Adrenal gland (tissue), 12 donors: ENCODE data around the gene RYR3. TPM values are rescaled to one million over a fixed set of nuclear protein-coding genes. Genes with fewer than 3 reads are reported as not detected.
"Not testable (repeated sequence)": the region's sequence is repeated elsewhere in the genome, so short reads cannot be mapped to it uniquely, and the experiment has no call there.

ENCODE experiments used
- DNase-seq, 7 donors: peaks; one replicate each; pipeline ENCODE4 v3.0.0-alpha.2; 2019 to 2020
- H3K27ac ChIP-seq, 5 donors: fragments of 200-600 bp; sonication (generic) in 4 of 5; 1 replicate in 3 of 5; 2 replicates in 2 of 5; pipeline versions ENCODE4 v1.5.1 to v1.8.0; 2016 to 2020; ENCODE audit warnings: mild to moderate bottlenecking in 1 of 5
- H3K27me3 ChIP-seq: fragments of 200-600 bp; 2 replicates; pipeline ENCODE4 v1.8.0; 2021
- H3K36me3 ChIP-seq, 2 donors: fragments of 200-600 bp; replicated peaks in 1 of 2; 1 replicate in 1 of 2; 2 replicates in 1 of 2; pipeline versions ENCODE4 v1.5.1 to v1.8.0; 2018 to 2022
- H3K4me1 ChIP-seq, 2 donors: fragments of 200-600 bp; replicated peaks in 1 of 2; 1 replicate in 1 of 2; 2 replicates in 1 of 2; pipeline versions ENCODE4 v1.5.1 to v1.8.0; 2018 to 2021
- H3K4me3 ChIP-seq, 4 donors: fragments of 200-600 bp; sonication (generic) in 3 of 4; one replicate each; pipeline ENCODE4 v1.5.1; 2016 to 2018
- H3K9me3 ChIP-seq, 3 donors: fragments of 200-600 bp; sonication (generic) in 1 of 3; replicated peaks in 1 of 3; 1 replicate in 2 of 3; 2 replicates in 1 of 3; pipeline versions ENCODE4 v1.5.1 to v1.8.0; 2016 to 2021
- CTCF ChIP-seq, 6 experiments: fragments of 450-650 bp in 4 of 6; fragments of 200-600 bp in 2 of 6; sonication (generic) in 1 of 6; IDR thresholded peaks; 1 replicate in 5 of 6; 2 replicates in 1 of 6; pipeline versions ENCODE4 v1.5.1 to v1.8.0; 2016 to 2021; ENCODE audit warnings: antibody characterized with exemption in 6 of 6, mild to moderate bottlenecking in 2 of 6, moderate library complexity in 1 of 6
- POLR2A ChIP-seq, 2 donors: fragments of 450-650 bp; IDR thresholded peaks; one replicate each; pipeline ENCODE4 v1.6.1; 2017; ENCODE audit warnings: antibody characterized with exemption in 2 of 2, mild to moderate bottlenecking in 2 of 2, moderate library complexity in 1 of 2
- WGBS, 4 donors: extraction: QIAGEN DNeasy Blood & Tissue Kit in 2 of 4; methylation state at CpG; one replicate each; pipeline versions ENCODE4 v1.1.5 to v1.1.7; 2013 to 2017; 5-methylcytosine and 5-hydroxymethylcytosine counted together
- intact Hi-C, 2 donors: fragments of 100-400 bp; cut with DNase I; formaldehyde crosslinking; loops; one replicate each; pipeline versions ENCODE4 v1.14.1 to v1.15.0; 2022 to 2023
- polyA plus RNA-seq, 3 donors: library from polyadenylated mRNA; stranded (reverse); fragments of 200-250 nt in 2 of 3; fragments of 350-450 nt in 1 of 3; fragmentation: Illumina TruSeq in 1 of 3; extraction: RNeasy Lipid Tissue Mini Kit (QIAGEN cat#74804) in 1 of 3; gene quantifications; one replicate each; pipeline ENCODE4 v1.2.3, GENCODE V29; 2013 to 2014
- total RNA-seq, 9 donors: library from RNA; depleted of rRNA in 4 of 9; stranded (reverse); fragments of >200 nt in 4 of 9; fragments of 120-200 nt in 1 of 9; fragmentation: NEBNext Ultra II Directional in 1 of 9; extraction: Animal tissue kit (Norgen Biotek cat#: 25700) in 1 of 9; gene quantifications; one replicate each; pipeline versions ENCODE4 v1.1.0 to v1.2.4, GENCODE V29; 2013 to 2023
- donor health status: healthy with polysubstance abuse.
- donor health status: Bipolar disorder and iron deficiency.
- donor health status: DM: yes; HTN: yes; CAD: no.
- donor health status: DM: no; HTN: no; CAD: no.
- donor health status: DM: no; HTN: no; CAD: no.
- donor health status: DM: yes; HTN: yes; CAD: no.

RYR3 gene
- total and polyA plus RNA-seq, 12 donors, result 0.32 to 60.7 (median 3.4) TPM

GRCh38 chr15:33584797-33585196, 274.0 kb downstream of the RYR3 start:
- TF ChIP-seq CTCF (IDR thresholded peaks at IDR 0.05) (no peak), POLR2A (IDR thresholded peaks at IDR 0.05) (no peak)
- Histone ChIP-seq H3K27ac (peak overlapping the region in 2 of 5 donors; percentile 50 to 57), H3K27me3 (no peaks in the 10 kb centered on the region), H3K4me1 (peaks cover 4 to 24% of the 10 kb centered on the region in 2 donors), H3K36me3 (no peaks in the 10 kb centered on the region), H3K9me3 (no peaks in the 10 kb centered on the region), H3K4me3 (no peak overlapping the region)
- intact Hi-C loops, result no loop called here
- WGBS, 4 donors, result 41 to 58% (median 49%) methylated on average over 8 of the region's 8 CpGs
- peak; percentile 61 to 81 (median 70) for DNase-seq

GRCh38 chr15:33586786-33587697, 276.3 kb downstream of the RYR3 start:
- 85 to 91% (median 88%) methylated on average over 16 to 17 of the region's 17 CpGs for WGBS, 4 donors
- no peak for DNase-seq
- Histone ChIP-seq H3K36me3 (no peaks in the 10 kb centered on the region), H3K4me1 (peaks cover 0 to 12% of the 10 kb centered on the region in 2 donors), H3K27me3 (no peaks in the 10 kb centered on the region), H3K4me3 (no peak overlapping the region), H3K9me3 (no peaks in the 10 kb centered on the region), H3K27ac (peak overlapping the region in 3 of 5 donors; percentile 48 to 81 (median 70))
- TF ChIP-seq POLR2A (IDR thresholded peaks at IDR 0.05) (no peak), CTCF (IDR thresholded peaks at IDR 0.05) (no peak)
- intact Hi-C loops, result no loop called here

- intact Hi-C loops, result no loop called here
- H3K27ac ChIP-seq, result peak overlapping the region in 4 of 5 donors; percentile 19 to 81 (median 59)
- 25 to 38% (median 28%) methylated on average over 2 of the region's 2 CpGs for WGBS, 4 donors
- no peaks in the 10 kb centered on the region for H3K9me3 ChIP-seq
- peaks cover 0 to 12% of the 10 kb centered on the region in 2 donors for H3K4me1 ChIP-seq
- TF ChIP-seq POLR2A (IDR thresholded peaks at IDR 0.05), result no peak
- no peak for TF ChIP-seq CTCF (IDR thresholded peaks at IDR 0.05)
- no peaks in the 10 kb centered on the region for H3K27me3 ChIP-seq
- DNase-seq, result peak in 6 of 7 donors; percentile 35 to 76 (median 67)
- H3K4me3 ChIP-seq, result no peak overlapping the region
- no peaks in the 10 kb centered on the region for H3K36me3 ChIP-seq
Measured at GRCh38 chr15:33587773-33588172, 277.0 kb downstream of the RYR3 start.

- no peak for DNase-seq
- no peaks in the 10 kb centered on the region for H3K36me3 ChIP-seq
- no peak overlapping the region for H3K4me3 ChIP-seq
- 81 to 83% (median 82%) methylated on average over 5 of the region's 5 CpGs for WGBS, 4 donors
- TF ChIP-seq POLR2A (IDR thresholded peaks at IDR 0.05) (no peak), CTCF (IDR thresholded peaks at IDR 0.05) (no peak)
- intact Hi-C loops, result no loop called here
- H3K27me3 ChIP-seq, result no peaks in the 10 kb centered on the region
- no peak overlapping the region for H3K27ac ChIP-seq
- H3K4me1 ChIP-seq, result peaks cover 0 to 6% of the 10 kb centered on the region in 2 donors
- H3K9me3 ChIP-seq, result no peaks in the 10 kb centered on the region
Measured at GRCh38 chr15:33592864-33593263, 282.1 kb downstream of the RYR3 start.

GRCh38 chr15:33598382-33598781, 287.6 kb downstream of the RYR3 start:
- H3K36me3 ChIP-seq, H3K4me3 ChIP-seq, intact Hi-C loops, H3K27ac ChIP-seq, H3K9me3 ChIP-seq, H3K27me3 ChIP-seq, H3K4me1 ChIP-seq, DNase-seq: not testable (repeated sequence)
- 61 to 74% (median 63%) methylated on average over 4 of the region's 4 CpGs for WGBS, 4 donors
